ENCODE measurements around the gene IL1RL2. TPM values are rescaled to one million over a fixed set of nuclear protein-coding genes. Genes with fewer than 3 reads are reported as not detected.
A peak's percentile ranks its signal among the peaks of the same experiment; 100 is the strongest.

The IL1RL2 gene
- total RNA-seq, 1 experiment from 2014 or later = not detected

- no TSS peak for BruUV-seq (replicated peaks)
- Histone ChIP-seq H3K4me1 (ENCODE audit: insufficient read depth, low read length, poor library complexity, severe bottlenecking) (no peaks in the 10 kb centered on the region), H3K27me3 (replicated peaks; ENCODE audit: insufficient read depth, low read depth, low read length, poor library complexity) (peaks cover 84% of the 10 kb centered on the region), H3K27ac (ENCODE audit: low read depth, low read length, poor library complexity, severe bottlenecking) (no peak overlapping the region), H3K9me3 (ENCODE audit: low read depth, low read length, poor library complexity, severe bottlenecking) (no peaks in the 10 kb centered on the region), H3K4me3 (ENCODE audit: low read depth, low read length, poor library complexity, severe bottlenecking) (no peak overlapping the region), H3K36me3 (ENCODE audit: insufficient read depth, low read length, poor library complexity, severe bottlenecking) (no peaks in the 10 kb centered on the region)
- ChIA-PET POLR2A (ENCODE audit: low non-redundant PET) (no interaction called here), CTCF (no interaction called here)
- intact Hi-C loops (cut with micrococcal nuclease; ENCODE audit: unreplicated experiment) = no loop called here
- peak; percentile 9 for DNase-seq (ENCODE audit: low spot score)
- TF ChIP-seq, protein P1, sequence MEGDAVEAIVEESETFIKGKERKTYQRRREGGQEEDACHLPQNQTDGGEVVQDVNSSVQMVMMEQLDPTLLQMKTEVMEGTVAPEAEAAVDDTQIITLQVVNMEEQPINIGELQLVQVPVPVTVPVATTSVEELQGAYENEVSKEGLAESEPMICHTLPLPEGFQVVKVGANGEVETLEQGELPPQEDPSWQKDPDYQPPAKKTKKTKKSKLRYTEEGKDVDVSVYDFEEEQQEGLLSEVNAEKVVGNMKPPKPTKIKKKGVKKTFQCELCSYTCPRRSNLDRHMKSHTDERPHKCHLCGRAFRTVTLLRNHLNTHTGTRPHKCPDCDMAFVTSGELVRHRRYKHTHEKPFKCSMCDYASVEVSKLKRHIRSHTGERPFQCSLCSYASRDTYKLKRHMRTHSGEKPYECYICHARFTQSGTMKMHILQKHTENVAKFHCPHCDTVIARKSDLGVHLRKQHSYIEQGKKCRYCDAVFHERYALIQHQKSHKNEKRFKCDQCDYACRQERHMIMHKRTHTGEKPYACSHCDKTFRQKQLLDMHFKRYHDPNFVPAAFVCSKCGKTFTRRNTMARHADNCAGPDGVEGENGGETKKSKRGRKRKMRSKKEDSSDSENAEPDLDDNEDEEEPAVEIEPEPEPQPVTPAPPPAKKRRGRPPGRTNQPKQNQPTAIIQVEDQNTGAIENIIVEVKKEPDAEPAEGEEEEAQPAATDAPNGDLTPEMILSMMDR (conservative IDR thresholded peaks at IDR 0.05; ENCODE audit: low read depth, low read length) = peak; percentile 60
- no peak for TF ChIP-seq EZH2 (IDR thresholded peaks at IDR 0.05; ENCODE audit: borderline replicate concordance, low read depth, low read length, poor library complexity, severe bottlenecking)
Measured at GRCh38 chr2:102185347-102185746, 1.5 kb upstream of the IL1RL2 start.

GRCh38 chr2:102187496-102188150, 800 bp downstream of the IL1RL2 start:
- TF ChIP-seq, protein P1 (conservative IDR thresholded peaks at IDR 0.05; ENCODE audit: low read depth, low read length) = peak; percentile 32; the same call in 1 of the 2 replicates
- peak; percentile 38 for TF ChIP-seq EZH2 (IDR thresholded peaks at IDR 0.05; ENCODE audit: borderline replicate concordance, low read depth, low read length, poor library complexity, severe bottlenecking)
- DNase-seq (ENCODE audit: low spot score) = peak; percentile 42
- Histone ChIP-seq H3K4me3 (ENCODE audit: low read depth, low read length, poor library complexity, severe bottlenecking) (peak overlapping the region; percentile 25), H3K9me3 (ENCODE audit: low read depth, low read length, poor library complexity, severe bottlenecking) (no peaks in the 10 kb centered on the region), H3K27me3 (replicated peaks; ENCODE audit: insufficient read depth, low read depth, low read length, poor library complexity) (peaks cover 65% of the 10 kb centered on the region), H3K36me3 (ENCODE audit: insufficient read depth, low read length, poor library complexity, severe bottlenecking) (no peaks in the 10 kb centered on the region), H3K27ac (ENCODE audit: low read depth, low read length, poor library complexity, severe bottlenecking) (no peak overlapping the region), H3K4me1 (ENCODE audit: insufficient read depth, low read length, poor library complexity, severe bottlenecking) (no peaks in the 10 kb centered on the region)
- BruUV-seq (replicated peaks) = no TSS peak
- POLR2A ChIA-PET (ENCODE audit: low non-redundant PET) = no interaction called here
- intact Hi-C loops (cut with micrococcal nuclease; ENCODE audit: unreplicated experiment) = no loop called here
- CTCF ChIA-PET = interaction anchor here (0.6 kb wide), 1 partner anchor 16 kb away, joined by 3 read pairs; no protein-coding TSS in a partner anchor

DNA sequence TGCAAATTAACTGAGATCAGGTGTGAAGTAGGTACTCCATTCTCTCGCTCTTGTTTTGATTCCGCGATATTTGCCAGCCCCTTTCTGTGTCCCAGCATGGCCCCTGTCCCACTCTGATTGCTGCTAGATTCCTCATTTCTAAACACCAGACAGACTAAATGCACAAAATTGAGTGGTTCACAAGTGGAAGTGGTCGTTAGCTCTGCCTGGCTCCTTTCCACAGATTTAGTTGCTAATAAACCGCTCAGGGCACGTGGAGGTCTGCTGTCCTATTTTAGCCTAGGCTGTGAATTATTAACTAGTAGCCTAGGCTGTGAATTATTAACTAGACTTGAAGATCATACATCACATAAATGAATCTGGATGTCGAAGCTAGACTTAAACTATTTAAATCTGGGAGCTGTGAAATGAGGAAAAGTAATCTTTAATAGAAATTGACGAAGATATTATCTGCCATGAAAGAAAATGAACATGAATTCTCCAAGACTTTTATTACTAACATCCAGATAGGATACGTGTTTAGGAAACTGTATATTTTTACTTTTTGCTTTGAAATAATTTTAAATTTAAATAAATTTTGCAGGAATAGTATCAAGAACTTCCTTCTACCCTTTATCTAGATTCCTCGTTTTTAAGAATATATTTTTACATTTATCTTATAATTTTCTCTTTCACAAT, 3.7 kb downstream of the IL1RL2 start:
- Histone ChIP-seq H3K27me3 (replicated peaks; ENCODE audit: insufficient read depth, low read depth, low read length, poor library complexity) (peaks cover 39% of the 10 kb centered on the region), H3K36me3 (ENCODE audit: insufficient read depth, low read length, poor library complexity, severe bottlenecking) (no peaks in the 10 kb centered on the region), H3K27ac (ENCODE audit: low read depth, low read length, poor library complexity, severe bottlenecking) (no peak overlapping the region), H3K9me3 (ENCODE audit: low read depth, low read length, poor library complexity, severe bottlenecking) (no peaks in the 10 kb centered on the region), H3K4me3 (ENCODE audit: low read depth, low read length, poor library complexity, severe bottlenecking) (no peak overlapping the region), H3K4me1 (ENCODE audit: insufficient read depth, low read length, poor library complexity, severe bottlenecking) (no peaks in the 10 kb centered on the region)
- BruUV-seq (replicated peaks) = no TSS peak
- intact Hi-C loops (cut with micrococcal nuclease; ENCODE audit: unreplicated experiment) = no loop called here
- no peak for DNase-seq (ENCODE audit: low spot score)
- CTCF ChIA-PET = no interaction called here
- TF ChIP-seq EZH2 (IDR thresholded peaks at IDR 0.05; ENCODE audit: borderline replicate concordance, low read depth, low read length, poor library complexity, severe bottlenecking) = no peak
- TF ChIP-seq, protein P1 (conservative IDR thresholded peaks at IDR 0.05; ENCODE audit: low read depth, low read length) = no peak
- POLR2A ChIA-PET (ENCODE audit: low non-redundant PET) = no interaction called here
